Measurements from ENCODE around the gene POLRMT. TPM values are rescaled to one million over a fixed set of nuclear protein-coding genes. Genes with fewer than 3 reads are reported as not detected.

POLRMT gene
- total RNA-seq, 1 experiment from 2014 or later, result 100 TPM

- no TSS peak for BruUV-seq (replicated peaks)
- H3K4me1 ChIP-seq (ENCODE audit: insufficient read depth, low read length, poor library complexity, severe bottlenecking), result peaks cover 10% of the 10 kb centered on the region
- CTCF ChIA-PET, result no interaction called here
- TF ChIP-seq EZH2 (IDR thresholded peaks at IDR 0.05; ENCODE audit: borderline replicate concordance, low read depth, low read length, poor library complexity, severe bottlenecking), result no peak
- no peak for TF ChIP-seq CTCF (conservative IDR thresholded peaks at IDR 0.05; ENCODE audit: low read depth, low read length)
- no peaks in the 10 kb centered on the region for H3K9me3 ChIP-seq (ENCODE audit: low read depth, low read length, poor library complexity, severe bottlenecking)
- no peak for DNase-seq (ENCODE audit: low spot score)
- H3K36me3 ChIP-seq (ENCODE audit: insufficient read depth, low read length, poor library complexity, severe bottlenecking), result no peaks in the 10 kb centered on the region
- no peak overlapping the region for H3K27ac ChIP-seq (ENCODE audit: low read depth, low read length, poor library complexity, severe bottlenecking)
- POLR2A ChIA-PET (ENCODE audit: low non-redundant PET), result no interaction called here
- no peaks in the 10 kb centered on the region for H3K27me3 ChIP-seq (replicated peaks; ENCODE audit: insufficient read depth, low read depth, low read length, poor library complexity)
- intact Hi-C loops (cut with micrococcal nuclease; ENCODE audit: unreplicated experiment), result no loop called here
- no peak overlapping the region for H3K4me3 ChIP-seq (ENCODE audit: low read depth, low read length, poor library complexity, severe bottlenecking)
Measured at GRCh38 chr19:594265-594870, 39.0 kb downstream of the POLRMT start.

GRCh38 chr19:593505-593904 lies 39.8 kb downstream of the POLRMT start:
- Histone ChIP-seq H3K27me3 (replicated peaks; ENCODE audit: insufficient read depth, low read depth, low read length, poor library complexity) (no peaks in the 10 kb centered on the region), H3K4me3 (ENCODE audit: low read depth, low read length, poor library complexity, severe bottlenecking) (no peak overlapping the region), H3K9me3 (ENCODE audit: low read depth, low read length, poor library complexity, severe bottlenecking) (no peaks in the 10 kb centered on the region), H3K27ac (ENCODE audit: low read depth, low read length, poor library complexity, severe bottlenecking) (no peak overlapping the region), H3K4me1 (ENCODE audit: insufficient read depth, low read length, poor library complexity, severe bottlenecking) (peaks cover 19% of the 10 kb centered on the region), H3K36me3 (ENCODE audit: insufficient read depth, low read length, poor library complexity, severe bottlenecking) (no peaks in the 10 kb centered on the region)
- ChIA-PET CTCF (no interaction called here), POLR2A (ENCODE audit: low non-redundant PET) (no interaction called here)
- intact Hi-C loops (cut with micrococcal nuclease; ENCODE audit: unreplicated experiment), result no loop called here
- TF ChIP-seq CTCF (conservative IDR thresholded peaks at IDR 0.05; ENCODE audit: low read depth, low read length) (no peak), EZH2 (IDR thresholded peaks at IDR 0.05; ENCODE audit: borderline replicate concordance, low read depth, low read length, poor library complexity, severe bottlenecking) (no peak)
- no peak for DNase-seq (ENCODE audit: low spot score)
- no TSS peak for BruUV-seq (replicated peaks)

- Histone ChIP-seq H3K36me3 (ENCODE audit: insufficient read depth, low read length, poor library complexity, severe bottlenecking) (no peaks in the 10 kb centered on the region), H3K4me3 (ENCODE audit: low read depth, low read length, poor library complexity, severe bottlenecking) (no peak overlapping the region), H3K27ac (ENCODE audit: low read depth, low read length, poor library complexity, severe bottlenecking) (no peak overlapping the region), H3K27me3 (replicated peaks; ENCODE audit: insufficient read depth, low read depth, low read length, poor library complexity) (no peaks in the 10 kb centered on the region), H3K9me3 (ENCODE audit: low read depth, low read length, poor library complexity, severe bottlenecking) (no peaks in the 10 kb centered on the region), H3K4me1 (ENCODE audit: insufficient read depth, low read length, poor library complexity, severe bottlenecking) (peaks cover 23% of the 10 kb centered on the region)
- CTCF ChIA-PET, result no interaction called here
- POLR2A ChIA-PET (ENCODE audit: low non-redundant PET), result no interaction called here
- BruUV-seq (replicated peaks), result no TSS peak
- no peak for TF ChIP-seq EZH2 (IDR thresholded peaks at IDR 0.05; ENCODE audit: borderline replicate concordance, low read depth, low read length, poor library complexity, severe bottlenecking)
- no peak for TF ChIP-seq CTCF (conservative IDR thresholded peaks at IDR 0.05; ENCODE audit: low read depth, low read length)
- no peak for DNase-seq (ENCODE audit: low spot score)
- intact Hi-C loops (cut with micrococcal nuclease; ENCODE audit: unreplicated experiment), result no loop called here
Measured at GRCh38 chr19:593055-593454, 40.3 kb downstream of the POLRMT start.
